Left ventricle myocardium inferior (tissue), 1 donor: ENCODE measurements around the gene ALG1. TPM values are rescaled to one million over a fixed set of nuclear protein-coding genes. Genes with fewer than 3 reads are reported as not detected.

Experiments used
- DNase-seq: peaks from one replicate; pipeline ENCODE4 v3.0.0-alpha.2; 2020
- H3K27ac ChIP-seq: fragments of 200-600 bp; replicated peaks from 2 replicates; pipeline ENCODE4 v1.8.0; 2021
- H3K27me3 ChIP-seq: fragments of 200-600 bp; 2 replicates; pipeline ENCODE4 v1.8.0; 2021; ENCODE audit warnings: low read depth
- H3K36me3 ChIP-seq: fragments of 200-600 bp; 2 replicates; pipeline ENCODE4 v1.8.0; 2021
- H3K4me1 ChIP-seq: fragments of 200-600 bp; 2 replicates; pipeline ENCODE4 v1.8.0; 2021
- H3K4me3 ChIP-seq: fragments of 200-600 bp; 2 replicates; pipeline ENCODE4 v1.8.0; 2021; ENCODE audit warnings: mild to moderate bottlenecking, moderate library complexity
- H3K9me3 ChIP-seq: fragments of 200-600 bp; replicated peaks from 2 replicates; pipeline ENCODE4 v1.8.0; 2021
- intact Hi-C: fragments of 100-400 bp; cut with micrococcal nuclease; formaldehyde crosslinking; loops from one replicate; pipeline ENCODE4 v1.11.0; 2022
- total RNA-seq: library from RNA; stranded (reverse); fragmentation: NEBNext Ultra II Directional; extraction: Animal tissue kit (Norgen Biotek cat#: 25700); gene quantifications from one replicate; pipeline ENCODE4 v1.2.1, GENCODE V29; 2021
- TF ChIP-seq, protein P1 (sequence below): fragments of 200-600 bp; IDR thresholded peaks from 2 replicates; pipeline ENCODE4 v1.8.0; 2021; ENCODE audit warnings: antibody characterized with exemption, mild to moderate bottlenecking, borderline replicate concordance
- donor health status: DM: no; HTN: yes; CAD: no; lungs with severe emphysema.

ALG1 gene
- total RNA-seq, 1 donor from 2014 or later: 7.3 TPM

- TF ChIP-seq, protein P1, sequence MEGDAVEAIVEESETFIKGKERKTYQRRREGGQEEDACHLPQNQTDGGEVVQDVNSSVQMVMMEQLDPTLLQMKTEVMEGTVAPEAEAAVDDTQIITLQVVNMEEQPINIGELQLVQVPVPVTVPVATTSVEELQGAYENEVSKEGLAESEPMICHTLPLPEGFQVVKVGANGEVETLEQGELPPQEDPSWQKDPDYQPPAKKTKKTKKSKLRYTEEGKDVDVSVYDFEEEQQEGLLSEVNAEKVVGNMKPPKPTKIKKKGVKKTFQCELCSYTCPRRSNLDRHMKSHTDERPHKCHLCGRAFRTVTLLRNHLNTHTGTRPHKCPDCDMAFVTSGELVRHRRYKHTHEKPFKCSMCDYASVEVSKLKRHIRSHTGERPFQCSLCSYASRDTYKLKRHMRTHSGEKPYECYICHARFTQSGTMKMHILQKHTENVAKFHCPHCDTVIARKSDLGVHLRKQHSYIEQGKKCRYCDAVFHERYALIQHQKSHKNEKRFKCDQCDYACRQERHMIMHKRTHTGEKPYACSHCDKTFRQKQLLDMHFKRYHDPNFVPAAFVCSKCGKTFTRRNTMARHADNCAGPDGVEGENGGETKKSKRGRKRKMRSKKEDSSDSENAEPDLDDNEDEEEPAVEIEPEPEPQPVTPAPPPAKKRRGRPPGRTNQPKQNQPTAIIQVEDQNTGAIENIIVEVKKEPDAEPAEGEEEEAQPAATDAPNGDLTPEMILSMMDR: no peak
- DNase-seq: no peak
- Histone ChIP-seq H3K27me3 (no peaks in the 10 kb centered on the region), H3K4me1 (peaks cover 10% of the 10 kb centered on the region), H3K4me3 (no peak overlapping the region), H3K36me3 (peaks cover 22% of the 10 kb centered on the region), H3K27ac (no peak overlapping the region), H3K9me3 (no peaks in the 10 kb centered on the region)
- intact Hi-C loops: no loop called here
Observed at GRCh38 chr16:5027086-5027485, 44.6 kb upstream of the ALG1 start.

DNA sequence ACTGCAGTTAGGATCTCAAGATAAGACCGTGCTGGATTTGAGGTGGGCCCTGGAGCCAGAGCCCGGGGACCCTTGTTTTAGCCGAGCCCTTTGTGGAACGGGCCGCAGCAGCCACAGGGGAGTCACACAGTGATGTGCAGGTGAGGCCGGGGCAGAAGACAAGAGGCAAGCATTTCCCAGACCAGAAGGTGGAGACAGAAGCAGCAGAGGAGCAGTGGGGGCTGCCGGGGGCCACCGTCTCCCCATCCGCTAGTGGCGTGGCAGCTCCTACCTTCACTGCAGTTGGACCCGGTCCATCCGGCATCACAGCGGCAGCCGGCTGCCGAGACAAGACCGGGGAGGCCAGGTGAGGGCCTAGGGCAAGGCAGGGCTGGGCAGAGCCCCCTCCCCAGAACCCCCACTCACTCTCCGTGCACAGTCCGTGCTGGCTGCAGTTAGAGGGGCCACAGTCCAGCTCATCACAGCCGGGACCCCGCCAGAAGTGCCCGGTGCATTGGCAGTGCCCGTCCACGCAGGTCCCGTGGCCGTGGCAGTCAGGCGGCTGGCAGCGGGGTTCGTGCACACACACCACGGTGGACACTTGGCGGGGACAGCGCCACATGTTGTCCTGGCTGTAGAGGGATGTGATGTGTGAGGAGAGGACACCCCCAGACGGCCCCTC, 43.9 kb upstream of the ALG1 start:
- Histone ChIP-seq H3K36me3 (peaks cover 22% of the 10 kb centered on the region), H3K9me3 (no peaks in the 10 kb centered on the region), H3K4me1 (peaks cover 14% of the 10 kb centered on the region), H3K27ac (no peak overlapping the region), H3K4me3 (no peak overlapping the region), H3K27me3 (no peaks in the 10 kb centered on the region)
- TF ChIP-seq, protein P1: no peak
- intact Hi-C loops: no loop called here
- no peak for DNase-seq

- Histone ChIP-seq H3K4me3 (no peak overlapping the region), H3K9me3 (no peaks in the 10 kb centered on the region), H3K27ac (no peak overlapping the region), H3K27me3 (no peaks in the 10 kb centered on the region), H3K36me3 (peaks cover 22% of the 10 kb centered on the region), H3K4me1 (peaks cover 27% of the 10 kb centered on the region)
- no peak for DNase-seq
- intact Hi-C loops: no loop called here
- TF ChIP-seq, protein P1: no peak
Observed at GRCh38 chr16:5028950-5029475, 42.6 kb upstream of the ALG1 start.

DNA sequence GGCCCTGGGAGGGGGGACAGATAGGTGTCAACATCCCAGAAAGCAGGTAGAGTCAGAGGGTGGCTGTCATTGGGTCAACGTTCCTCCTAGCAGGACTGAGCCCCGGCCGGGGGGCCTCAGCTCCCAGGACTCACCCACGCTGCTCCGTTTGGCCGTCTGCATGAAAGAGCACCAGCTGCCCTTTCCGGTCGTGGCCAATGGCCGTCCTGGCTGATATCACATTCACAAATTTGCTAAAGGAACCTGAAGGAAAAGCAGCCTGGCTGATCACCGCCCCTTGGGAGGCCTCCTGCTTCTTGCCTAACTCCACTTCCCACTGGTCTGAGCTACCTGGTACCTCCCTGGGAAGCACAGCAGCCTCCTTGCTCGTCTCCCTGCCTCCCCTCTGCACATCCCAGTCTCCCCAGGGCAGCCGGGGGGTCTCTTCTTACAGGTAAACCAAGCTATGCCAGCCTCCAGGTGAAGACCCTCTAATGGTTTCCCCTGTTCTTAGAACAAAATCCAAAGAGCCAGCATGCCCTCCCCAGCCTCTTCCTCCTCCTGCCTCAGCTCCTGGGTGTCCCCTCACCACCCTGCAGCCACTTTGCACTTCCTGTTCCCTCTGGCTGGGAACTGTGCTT, 41.3 kb upstream of the ALG1 start:
- Histone ChIP-seq H3K27me3 (no peaks in the 10 kb centered on the region), H3K4me1 (peaks cover 25% of the 10 kb centered on the region), H3K27ac (no peak overlapping the region), H3K4me3 (no peak overlapping the region), H3K36me3 (peaks cover 22% of the 10 kb centered on the region), H3K9me3 (no peaks in the 10 kb centered on the region)
- intact Hi-C loops: no loop called here
- no peak for DNase-seq
- TF ChIP-seq, protein P1: no peak

GRCh38 chr16:5031601-5032000, 40.0 kb upstream of the ALG1 start:
- TF ChIP-seq, protein P1: no peak
- no peak overlapping the region for H3K4me3 ChIP-seq
- intact Hi-C loops: no loop called here
- DNase-seq: no peak
- peaks cover 22% of the 10 kb centered on the region for H3K36me3 ChIP-seq
- peaks cover 34% of the 10 kb centered on the region for H3K4me1 ChIP-seq
- H3K9me3 ChIP-seq: no peaks in the 10 kb centered on the region
- H3K27me3 ChIP-seq: no peaks in the 10 kb centered on the region
- no peak overlapping the region for H3K27ac ChIP-seq
